Neural cell (in vitro differentiated cells): ENCODE data around the gene IL17B. TPM values are rescaled to one million over a fixed set of nuclear protein-coding genes. Genes with fewer than 3 reads are reported as not detected.

Experiments
- H2AFZ ChIP-seq: fragments of 200-600, 300-800 bp; sonication (generic), shearing (Covaris generic); 2 replicates; pipeline ENCODE4 v1.6.0; 2014; ENCODE audit warnings: low read depth, mild to moderate bottlenecking, antibody characterized with exemption, low read length, moderate library complexity
- H3F3A ChIP-seq: fragments of 200-600 bp; shearing (Covaris generic); 2 replicates; pipeline ENCODE4 v1.6.1; 2016; ENCODE audit warnings: mild to moderate bottlenecking, moderate library complexity, mixed read lengths, antibody characterized with exemption, low read length; ENCODE audit not compliant: insufficient read depth, poor library complexity, severe bottlenecking
- H3K27ac ChIP-seq: fragments of 200-600, 300-800 bp; sonication (generic), shearing (Covaris generic); 2 replicates; pipeline ENCODE4 v1.5.1; 2014; ENCODE audit warnings: mild to moderate bottlenecking, low read length, moderate library complexity
- H3K27me3 ChIP-seq: fragments of 300-800, 200-600 bp; sonication (generic), shearing (Covaris generic); 2 replicates; pipeline ENCODE4 v1.6.0; 2014; ENCODE audit warnings: mild to moderate bottlenecking, low read depth, low read length, moderate library complexity; ENCODE audit not compliant: insufficient read depth
- H3K36me3 ChIP-seq: fragments of 300-800, 200-600 bp; sonication (generic), shearing (Covaris generic); 2 replicates; pipeline ENCODE4 v1.5.1; 2014; ENCODE audit warnings: mild to moderate bottlenecking, antibody characterized with exemption, low read length, moderate library complexity; ENCODE audit not compliant: insufficient read depth
- H3K4me2 ChIP-seq: fragments of 300-800, 200-600 bp; sonication (generic), shearing (Covaris generic); 2 replicates; pipeline ENCODE4 v1.6.0; 2014; ENCODE audit warnings: mild to moderate bottlenecking, low read length
- H3K4me3 ChIP-seq: fragments of 300-800, 200-600 bp; sonication (generic), shearing (Covaris generic); 2 replicates; pipeline ENCODE4 v1.5.1; 2014; ENCODE audit warnings: mild to moderate bottlenecking, low read length, moderate library complexity
- H3K79me2 ChIP-seq: fragments of 200-600 bp; shearing (Covaris generic); replicated peaks from 2 replicates; pipeline ENCODE4 v1.6.0; 2014; ENCODE audit warnings: mild to moderate bottlenecking, low read length, moderate library complexity; ENCODE audit not compliant: insufficient read depth
- H3K9ac ChIP-seq: fragments of 300-800, 200-600 bp; sonication (generic), shearing (Covaris generic); 2 replicates; pipeline ENCODE4 v1.6.1; 2016; ENCODE audit warnings: mild to moderate bottlenecking, low read length, mixed read lengths
- H3K9me2 ChIP-seq: fragments of 200-600 bp; shearing (Covaris generic); 2 replicates; pipeline ENCODE4 v1.6.1; 2016; ENCODE audit warnings: mild to moderate bottlenecking, low read length, mixed read lengths; ENCODE audit not compliant: insufficient read depth
- H3K9me3 ChIP-seq: fragments of 200-600, 300-800 bp; sonication (generic), shearing (Covaris generic); 2 replicates; pipeline ENCODE4 v1.6.1; 2016; ENCODE audit warnings: mild to moderate bottlenecking, mixed run types, low read length, moderate library complexity, mixed read lengths
- H4K20me1 ChIP-seq: fragments of 200-600 bp; shearing (Covaris generic); 2 replicates; pipeline ENCODE4 v1.6.1; 2016; ENCODE audit warnings: mild to moderate bottlenecking, mixed run types; ENCODE audit not compliant: insufficient read depth
- EZH2 ChIP-seq: fragments of 200-600, 300-800 bp; shearing (Covaris generic), sonication (generic); IDR thresholded peaks from 2 replicates; pipeline ENCODE4 v1.6.1; 2014; ENCODE audit warnings: antibody characterized with exemption, low read length, borderline replicate concordance, mild to moderate bottlenecking; ENCODE audit not compliant: insufficient read depth, poor library complexity, severe bottlenecking
- MXI1 ChIP-seq: fragments of 450-650 bp; conservative IDR thresholded peaks from 2 replicates; pipeline ENCODE4 v1.6.1; 2014; ENCODE audit warnings: antibody characterized with exemption, mild to moderate bottlenecking; ENCODE audit not compliant: poor library complexity, severe bottlenecking
- POLR2AphosphoS5 ChIP-seq: IDR thresholded peaks from 2 replicates; pipeline ENCODE4 v1.6.1; 2012
- RAD21 ChIP-seq: fragments of 450-650 bp; conservative IDR thresholded peaks from 2 replicates; pipeline ENCODE4 v1.6.1; 2014; ENCODE audit warnings: antibody characterized with exemption, mild to moderate bottlenecking, moderate library complexity
- TAF1 ChIP-seq: IDR thresholded peaks from 2 replicates; pipeline ENCODE4 v1.6.1; 2012; ENCODE audit warnings: low read depth
- polyA plus RNA-seq: library from polyadenylated mRNA; depleted of rRNA; stranded (reverse); fragments of >200 nt; gene quantifications from 2 replicates; pipeline ENCODE4 v1.2.3, GENCODE V29; 2014
- TF ChIP-seq, protein P1 (sequence below): fragments of 450-650 bp; IDR thresholded peaks from 2 replicates; pipeline ENCODE4 v1.5.1; 2014; ENCODE audit warnings: antibody characterized with exemption, mild to moderate bottlenecking, moderate library complexity; ENCODE audit not compliant: poor library complexity, severe bottlenecking
- TF ChIP-seq, protein P2 (sequence below): IDR thresholded peaks from 2 replicates; pipeline ENCODE4 v1.6.1; 2012; ENCODE audit warnings: borderline replicate concordance

IL17B gene
- polyA plus RNA-seq, 1 donor from 2014 or later: not detected

DNA sequence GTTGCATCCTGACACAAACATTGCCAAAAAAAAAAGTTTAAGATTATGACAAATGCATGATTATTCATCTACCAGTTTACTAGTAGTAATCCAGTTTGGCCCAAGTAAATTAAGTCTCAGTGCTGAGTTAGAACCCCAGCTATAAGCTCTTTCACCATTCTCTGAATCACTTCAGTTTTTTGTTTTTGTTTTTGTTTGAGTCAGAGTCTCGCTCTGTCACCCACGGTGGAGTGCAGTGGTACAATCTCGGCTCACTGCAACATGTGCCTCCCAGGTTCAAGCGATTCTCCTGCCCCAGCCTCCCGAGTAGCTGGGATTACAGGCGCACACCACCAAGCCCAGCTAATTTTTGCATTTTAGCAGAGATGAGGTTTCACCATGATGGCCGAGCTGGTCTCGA is 22.7 kb downstream of the IL17B start:
- Histone ChIP-seq H3K9me2 (no peaks in the 10 kb centered on the region), H3K27ac (no peak overlapping the region), H2AFZ (no peak overlapping the region), H3K79me2 (no peaks in the 10 kb centered on the region), H4K20me1 (no peaks in the 10 kb centered on the region), H3K4me2 (no peak overlapping the region), H3K4me3 (peak overlapping the region; percentile 29), H3K9me3 (no peaks in the 10 kb centered on the region), H3K9ac (no peak overlapping the region), H3F3A (no peaks in the 10 kb centered on the region), H3K27me3 (no peaks in the 10 kb centered on the region), H3K36me3 (no peaks in the 10 kb centered on the region)
- TF ChIP-seq, protein P1, sequence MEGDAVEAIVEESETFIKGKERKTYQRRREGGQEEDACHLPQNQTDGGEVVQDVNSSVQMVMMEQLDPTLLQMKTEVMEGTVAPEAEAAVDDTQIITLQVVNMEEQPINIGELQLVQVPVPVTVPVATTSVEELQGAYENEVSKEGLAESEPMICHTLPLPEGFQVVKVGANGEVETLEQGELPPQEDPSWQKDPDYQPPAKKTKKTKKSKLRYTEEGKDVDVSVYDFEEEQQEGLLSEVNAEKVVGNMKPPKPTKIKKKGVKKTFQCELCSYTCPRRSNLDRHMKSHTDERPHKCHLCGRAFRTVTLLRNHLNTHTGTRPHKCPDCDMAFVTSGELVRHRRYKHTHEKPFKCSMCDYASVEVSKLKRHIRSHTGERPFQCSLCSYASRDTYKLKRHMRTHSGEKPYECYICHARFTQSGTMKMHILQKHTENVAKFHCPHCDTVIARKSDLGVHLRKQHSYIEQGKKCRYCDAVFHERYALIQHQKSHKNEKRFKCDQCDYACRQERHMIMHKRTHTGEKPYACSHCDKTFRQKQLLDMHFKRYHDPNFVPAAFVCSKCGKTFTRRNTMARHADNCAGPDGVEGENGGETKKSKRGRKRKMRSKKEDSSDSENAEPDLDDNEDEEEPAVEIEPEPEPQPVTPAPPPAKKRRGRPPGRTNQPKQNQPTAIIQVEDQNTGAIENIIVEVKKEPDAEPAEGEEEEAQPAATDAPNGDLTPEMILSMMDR: no peak
- no peak for TF ChIP-seq RAD21
- TF ChIP-seq EZH2: no peak
- TF ChIP-seq POLR2AphosphoS5: no peak
- TF ChIP-seq MXI1: no peak

DNA sequence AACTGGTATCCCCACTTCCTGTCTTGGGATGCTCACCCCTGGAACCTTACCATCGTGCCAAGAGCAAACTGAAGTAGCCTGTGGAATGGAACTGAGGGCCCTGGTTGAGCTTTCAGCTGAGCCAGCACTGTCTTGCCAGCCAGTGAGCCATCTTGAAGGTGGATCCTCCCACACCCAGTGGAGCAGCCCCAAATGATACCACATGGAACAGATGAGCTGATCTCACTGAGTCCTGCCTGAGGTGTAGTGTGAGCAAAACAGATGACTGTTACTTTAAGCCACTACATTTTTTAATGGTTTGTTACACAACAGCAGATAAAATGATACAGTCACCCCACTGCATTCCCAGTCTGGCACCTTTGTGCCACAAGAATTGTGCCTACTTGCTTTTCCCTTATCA is 23.4 kb downstream of the IL17B start:
- Histone ChIP-seq H2AFZ (no peak overlapping the region), H3K36me3 (no peaks in the 10 kb centered on the region), H3K9ac (no peak overlapping the region), H3K4me2 (no peak overlapping the region), H3K9me2 (no peaks in the 10 kb centered on the region), H4K20me1 (no peaks in the 10 kb centered on the region), H3K27ac (no peak overlapping the region), H3F3A (no peaks in the 10 kb centered on the region), H3K4me3 (no peak overlapping the region), H3K79me2 (no peaks in the 10 kb centered on the region), H3K9me3 (no peaks in the 10 kb centered on the region), H3K27me3 (no peaks in the 10 kb centered on the region)
- TF ChIP-seq, protein P1: no peak
- no peak for TF ChIP-seq EZH2
- TF ChIP-seq, protein P2, sequence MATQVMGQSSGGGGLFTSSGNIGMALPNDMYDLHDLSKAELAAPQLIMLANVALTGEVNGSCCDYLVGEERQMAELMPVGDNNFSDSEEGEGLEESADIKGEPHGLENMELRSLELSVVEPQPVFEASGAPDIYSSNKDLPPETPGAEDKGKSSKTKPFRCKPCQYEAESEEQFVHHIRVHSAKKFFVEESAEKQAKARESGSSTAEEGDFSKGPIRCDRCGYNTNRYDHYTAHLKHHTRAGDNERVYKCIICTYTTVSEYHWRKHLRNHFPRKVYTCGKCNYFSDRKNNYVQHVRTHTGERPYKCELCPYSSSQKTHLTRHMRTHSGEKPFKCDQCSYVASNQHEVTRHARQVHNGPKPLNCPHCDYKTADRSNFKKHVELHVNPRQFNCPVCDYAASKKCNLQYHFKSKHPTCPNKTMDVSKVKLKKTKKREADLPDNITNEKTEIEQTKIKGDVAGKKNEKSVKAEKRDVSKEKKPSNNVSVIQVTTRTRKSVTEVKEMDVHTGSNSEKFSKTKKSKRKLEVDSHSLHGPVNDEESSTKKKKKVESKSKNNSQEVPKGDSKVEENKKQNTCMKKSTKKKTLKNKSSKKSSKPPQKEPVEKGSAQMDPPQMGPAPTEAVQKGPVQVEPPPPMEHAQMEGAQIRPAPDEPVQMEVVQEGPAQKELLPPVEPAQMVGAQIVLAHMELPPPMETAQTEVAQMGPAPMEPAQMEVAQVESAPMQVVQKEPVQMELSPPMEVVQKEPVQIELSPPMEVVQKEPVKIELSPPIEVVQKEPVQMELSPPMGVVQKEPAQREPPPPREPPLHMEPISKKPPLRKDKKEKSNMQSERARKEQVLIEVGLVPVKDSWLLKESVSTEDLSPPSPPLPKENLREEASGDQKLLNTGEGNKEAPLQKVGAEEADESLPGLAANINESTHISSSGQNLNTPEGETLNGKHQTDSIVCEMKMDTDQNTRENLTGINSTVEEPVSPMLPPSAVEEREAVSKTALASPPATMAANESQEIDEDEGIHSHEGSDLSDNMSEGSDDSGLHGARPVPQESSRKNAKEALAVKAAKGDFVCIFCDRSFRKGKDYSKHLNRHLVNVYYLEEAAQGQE: no peak
- TF ChIP-seq TAF1: no peak
- no peak for TF ChIP-seq RAD21
